ENCODE results near the gene DMAC2.
"Not testable (repeated sequence)": the region's sequence is repeated elsewhere in the genome, so short reads cannot be mapped to it uniquely, and the experiment has no call there.

The DMAC2 gene

GRCh38 chr19:41421973-41422372 is 17.7 kb downstream of the DMAC2 start:
- DNase-seq: no peak

- DNase-seq: no peak
Measured at GRCh38 chr19:41421314-41421713, 18.4 kb downstream of the DMAC2 start.

GRCh38 chr19:41420101-41420880 is 19.4 kb downstream of the DMAC2 start:
- DNase-seq: no peak

DNA sequence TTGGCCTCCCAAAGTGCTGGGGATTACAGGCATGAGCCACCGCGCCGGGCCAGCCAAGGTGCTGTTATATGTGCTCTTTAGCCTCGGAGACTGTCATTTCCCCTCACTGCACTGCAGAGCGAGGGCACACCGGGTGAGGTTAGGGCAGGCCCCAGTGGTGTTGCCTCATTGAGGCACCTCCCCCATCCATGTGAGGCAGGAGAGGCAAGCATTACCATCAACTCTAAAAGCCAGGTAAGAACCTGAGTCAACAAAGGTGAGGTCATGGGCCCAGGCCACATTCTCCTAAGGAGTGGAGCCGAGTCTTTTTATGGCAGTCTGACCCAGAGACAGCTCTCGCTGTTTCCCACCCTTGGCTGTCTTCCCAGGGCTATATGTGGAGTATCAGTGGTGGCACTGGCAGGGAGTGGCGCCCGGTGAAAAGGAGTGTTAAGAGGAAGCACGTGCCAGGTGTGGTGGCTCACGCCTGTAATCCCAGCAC is 23.5 kb downstream of the DMAC2 start:
- DNase-seq: no peak

DNA sequence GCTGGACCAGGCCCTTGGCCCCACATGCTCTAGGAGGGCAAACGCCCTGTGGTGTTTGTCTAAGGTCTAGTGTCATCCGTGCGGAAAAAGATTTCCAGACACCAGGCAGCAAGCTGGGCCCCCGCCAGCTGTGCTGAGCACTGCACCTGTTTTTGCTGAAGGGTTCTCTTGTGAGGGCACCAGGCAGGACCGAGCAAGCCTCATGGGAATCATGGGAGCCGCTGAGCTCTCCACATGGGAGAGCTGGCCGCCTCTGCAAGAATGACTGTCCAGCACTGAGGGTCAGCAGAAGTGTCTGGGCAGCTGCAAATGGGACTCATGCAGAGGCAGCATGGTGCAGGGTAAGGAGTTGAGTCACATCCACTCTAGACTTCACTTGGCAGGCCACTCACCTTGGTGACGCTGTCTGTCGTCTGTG is 24.5 kb downstream of the DMAC2 start:
- no peak for DNase-seq

GRCh38 chr19:41414461-41414860 is 25.3 kb downstream of the DMAC2 start:
- DNase-seq: no peak

DNA sequence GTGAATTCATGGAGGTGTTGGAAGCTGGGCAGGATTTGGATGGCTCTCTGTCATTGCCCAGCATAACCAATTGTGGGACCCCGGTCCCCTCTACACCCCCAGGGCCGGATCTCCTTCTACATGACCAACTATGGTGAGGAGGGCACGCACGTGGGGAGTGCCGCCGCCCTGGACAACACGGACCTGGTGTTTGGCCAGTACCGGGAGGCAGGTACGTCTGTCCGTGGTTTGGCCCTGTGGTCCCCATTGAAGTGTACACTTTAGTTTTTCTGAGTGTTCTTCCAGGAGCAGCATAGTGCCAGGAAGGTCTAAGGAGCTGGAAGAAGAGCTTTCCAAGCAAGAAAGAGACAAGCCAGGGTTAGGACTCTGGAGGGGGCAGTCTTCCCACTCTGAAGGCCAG is 25.8 kb downstream of the DMAC2 start:
- no peak for DNase-seq

DNA sequence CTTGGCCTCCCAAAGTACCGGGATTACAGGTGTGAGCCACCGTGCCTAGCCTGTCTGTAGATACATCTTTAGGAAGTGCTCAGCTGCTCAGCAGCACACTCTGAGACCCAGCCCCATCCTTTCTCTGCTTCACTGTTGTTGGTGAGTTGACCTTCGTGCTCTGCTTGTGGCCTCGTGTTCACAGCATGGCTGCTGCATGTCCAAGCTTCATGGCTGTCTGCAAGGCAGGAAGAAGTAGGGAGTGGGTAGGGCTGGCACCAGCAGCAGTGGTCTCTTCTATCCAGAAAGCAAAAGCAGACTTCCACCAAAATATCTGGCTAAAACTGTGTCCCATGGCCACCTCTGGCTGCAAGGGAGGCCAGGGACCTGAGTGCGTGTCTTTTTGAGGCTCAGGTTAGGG is 26.8 kb downstream of the DMAC2 start:
- DNase-seq: no peak

DNA sequence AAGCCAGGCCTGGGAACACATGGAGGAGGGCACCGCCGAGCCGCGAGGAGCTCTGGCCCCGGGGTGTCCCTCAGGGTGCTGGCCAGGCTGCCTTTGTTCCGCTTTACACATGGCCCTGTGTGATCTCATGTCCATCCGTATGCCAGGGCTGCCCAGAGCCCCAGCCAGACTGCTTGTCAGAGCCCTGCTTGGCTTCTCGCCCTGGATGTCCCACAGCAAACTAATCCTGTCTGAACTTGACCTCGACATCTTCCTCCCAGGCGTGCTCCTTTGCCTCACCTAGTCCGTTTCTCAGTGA is 27.8 kb downstream of the DMAC2 start:
- DNase-seq: no peak

- no peak for DNase-seq
Measured at GRCh38 chr19:41411100-41411967, 28.4 kb downstream of the DMAC2 start.

DNA sequence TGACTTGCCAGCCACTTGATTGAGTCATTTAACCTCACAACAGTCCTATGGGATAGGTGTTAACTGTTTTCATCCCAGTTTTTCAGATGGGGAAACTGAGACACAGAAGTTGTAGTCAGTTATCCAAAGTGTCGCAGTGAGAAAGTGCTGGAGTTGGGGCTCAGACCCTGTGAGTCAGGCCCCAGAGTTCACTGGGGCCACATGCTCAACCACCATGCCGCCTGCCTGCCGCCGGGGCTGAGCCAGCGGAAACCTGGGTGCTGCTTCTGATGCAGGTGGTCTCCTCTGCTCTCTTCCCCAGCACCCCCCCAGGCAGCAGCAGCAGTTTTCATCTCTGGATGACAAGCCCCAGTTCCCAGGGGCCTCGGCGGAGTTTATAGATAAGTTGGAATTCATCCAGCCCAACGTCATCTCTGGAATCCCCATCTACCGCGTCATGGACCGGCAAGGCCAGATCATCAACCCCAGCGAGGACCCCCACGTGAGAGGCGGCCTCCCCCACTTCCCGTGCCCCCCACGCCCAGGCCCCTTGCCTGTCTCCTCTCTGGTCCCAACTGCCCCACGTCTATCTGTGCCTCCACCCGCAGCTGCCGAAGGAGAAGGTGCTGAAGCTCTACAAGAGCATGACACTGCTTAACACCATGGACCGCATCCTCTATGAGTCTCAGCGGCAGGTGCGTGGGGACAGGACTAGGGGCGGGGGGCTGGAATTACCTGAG is 29.2 kb downstream of the DMAC2 start:
- DNase-seq: no peak

- DNase-seq: no peak
Measured at GRCh38 chr19:41409288-41409687, 30.4 kb downstream of the DMAC2 start.

- not testable (repeated sequence) for DNase-seq
Measured at GRCh38 chr19:41408846-41409245, 30.9 kb downstream of the DMAC2 start.

- DNase-seq: no peak
Measured at GRCh38 chr19:41408256-41408655, 31.5 kb downstream of the DMAC2 start.

DNA sequence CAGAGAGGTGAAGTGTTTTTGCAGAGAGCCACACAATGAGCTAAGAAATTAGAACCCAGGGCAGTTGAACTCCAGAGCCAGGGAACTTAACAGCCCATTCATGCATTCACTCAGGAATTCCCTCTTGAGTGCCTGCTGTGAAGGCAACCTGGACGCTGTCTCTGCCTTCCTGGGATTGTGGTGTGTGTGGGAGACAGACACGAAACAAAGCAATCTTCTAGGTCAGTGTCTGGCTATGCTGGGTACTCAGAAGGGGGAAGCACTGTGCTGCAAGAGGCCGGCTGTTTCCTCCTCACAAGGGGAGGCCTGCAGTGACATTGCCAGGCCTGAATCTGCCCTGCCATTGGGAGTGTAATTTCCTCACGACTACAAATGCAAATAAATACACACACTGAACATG is 32.4 kb downstream of the DMAC2 start:
- no peak for DNase-seq

DNA sequence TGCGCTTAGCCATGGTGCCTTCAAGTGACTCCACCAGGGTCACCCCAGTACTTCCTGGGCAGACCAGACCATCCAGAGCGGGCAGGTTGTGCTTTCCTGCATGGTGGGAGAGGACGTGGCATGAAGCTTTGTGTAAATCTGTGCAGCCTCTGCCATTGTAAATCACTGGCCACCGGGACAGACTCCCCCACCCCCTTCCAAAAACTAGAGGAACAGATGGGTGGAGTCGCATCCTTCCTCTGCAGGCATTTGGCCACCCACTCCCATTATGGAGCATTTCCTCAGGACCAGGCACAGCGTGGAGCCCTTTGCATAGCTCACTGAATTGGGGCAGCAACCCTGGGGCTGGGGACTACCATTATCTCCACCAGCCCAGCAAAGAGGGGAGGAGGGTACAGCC is 33.9 kb downstream of the DMAC2 start:
- no peak for DNase-seq

DNA sequence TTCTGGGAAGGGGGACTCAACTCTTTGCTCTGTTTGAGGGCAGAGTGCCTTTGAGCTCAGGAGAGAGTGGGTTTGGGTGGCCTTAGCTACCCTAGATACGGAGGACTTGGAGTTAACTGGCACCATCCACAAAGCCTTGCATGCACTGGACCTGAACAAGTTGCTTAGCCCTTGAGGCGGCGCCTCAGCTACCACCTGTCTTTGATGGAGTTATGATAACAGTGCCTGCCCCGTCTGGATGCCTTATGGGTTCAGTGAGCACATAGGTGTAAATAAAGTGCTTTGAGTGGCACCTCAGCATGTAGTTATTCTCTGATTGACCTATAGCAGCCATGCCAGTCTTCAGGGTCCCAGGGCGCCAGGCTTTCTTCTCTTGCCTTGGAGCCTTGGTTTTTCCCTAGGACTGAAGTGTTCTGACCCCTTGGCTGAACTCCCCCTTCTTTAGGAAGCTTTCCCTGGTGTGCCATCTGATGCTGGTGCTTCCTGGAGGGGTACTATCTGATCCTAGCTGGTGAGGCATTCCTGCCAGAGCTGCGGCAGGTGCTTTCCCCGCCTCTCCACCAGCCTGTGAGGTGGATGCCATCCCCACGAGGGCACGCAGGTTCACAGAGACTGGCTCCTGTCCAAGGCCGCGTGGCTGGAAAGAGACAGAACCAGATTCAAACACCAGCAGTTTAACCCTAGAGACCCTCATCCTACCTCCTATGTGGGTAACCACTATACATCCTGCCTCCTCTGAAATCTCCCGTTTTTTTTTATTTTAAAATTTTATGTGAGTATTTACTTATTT is 36.3 kb downstream of the DMAC2 start:
- DNase-seq: no peak

- no peak for DNase-seq
Measured at GRCh38 chr19:41402010-41402409, 37.7 kb downstream of the DMAC2 start.

DNA sequence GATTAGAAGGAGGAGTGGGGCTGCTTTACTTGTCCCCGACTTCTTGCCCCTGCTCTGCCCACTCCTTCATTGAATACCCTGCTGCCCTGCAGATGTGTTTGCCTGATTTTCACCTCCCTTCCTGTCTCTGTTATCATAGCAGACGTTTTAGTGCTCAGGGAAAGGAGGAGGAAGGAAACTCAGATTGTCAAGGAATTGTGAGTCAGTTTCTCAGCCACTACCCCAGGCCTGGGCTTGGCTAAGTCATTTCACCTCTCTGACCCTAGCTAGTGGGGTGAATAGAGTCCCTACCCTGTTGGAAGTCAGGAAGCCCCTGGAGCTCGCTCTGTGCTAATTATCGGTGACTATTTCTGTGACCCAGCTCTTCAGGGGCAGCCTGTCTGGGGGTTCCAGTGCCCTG is 38.2 kb downstream of the DMAC2 start:
- DNase-seq: no peak

GRCh38 chr19:41399525-41399924 is 40.2 kb downstream of the DMAC2 start:
- no peak for DNase-seq

GRCh38 chr19:41399091-41399490 is 40.6 kb downstream of the DMAC2 start:
- DNase-seq: no peak

DNA sequence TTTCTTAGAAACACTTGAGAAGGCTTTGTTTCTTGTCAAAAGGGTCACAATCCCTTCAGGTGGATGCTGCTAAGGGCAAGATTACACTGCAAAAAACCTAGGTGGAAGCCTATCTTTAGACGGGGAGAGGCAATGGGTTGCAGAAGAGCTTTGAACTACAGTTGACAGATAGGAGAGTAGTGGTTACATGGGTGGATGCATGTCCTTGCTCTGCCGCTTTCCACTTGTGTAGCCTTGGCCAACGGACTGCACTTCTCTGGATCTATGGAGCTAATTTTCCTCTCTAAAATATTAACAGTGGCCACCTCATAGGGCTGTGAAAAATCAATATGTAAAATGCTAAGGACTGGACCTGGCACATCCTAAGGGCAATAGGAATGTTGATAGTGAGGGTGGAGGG is 41.1 kb downstream of the DMAC2 start:
- DNase-seq: no peak

DNA sequence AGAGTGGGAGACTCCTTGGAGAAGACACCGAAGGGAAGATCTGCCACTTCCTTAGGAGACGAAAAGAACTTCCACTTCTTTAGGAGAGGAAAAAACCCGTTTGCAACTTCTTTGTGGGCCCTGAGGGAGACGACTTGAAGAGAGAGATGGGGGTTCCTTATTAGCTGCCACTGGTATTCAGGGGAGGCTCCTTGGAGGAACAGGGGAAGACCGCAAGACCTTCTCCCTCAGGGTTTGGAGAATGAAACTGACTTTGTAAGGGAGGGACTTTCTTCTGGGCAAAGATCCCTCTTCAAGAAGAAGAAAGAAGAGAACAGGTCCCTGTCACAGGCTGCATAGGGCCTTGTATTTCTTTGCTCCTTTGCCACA is 41.7 kb downstream of the DMAC2 start:
- DNase-seq: no peak
